Skeletal muscle satellite cell (primary cell): ENCODE data around the gene SMIM13.

Experiments
- H3K27me3 ChIP-seq: 2 replicates; pipeline ENCODE4 v1.7.0; 2013; ENCODE audit warnings: low read length; ENCODE audit not compliant: control insufficient read depth, insufficient read depth
- H3K36me3 ChIP-seq: 2 replicates; pipeline ENCODE4 v1.7.0; 2013; ENCODE audit warnings: mild to moderate bottlenecking, control low read depth, low read length; ENCODE audit not compliant: insufficient read depth
- H3K4me1 ChIP-seq: 2 replicates; pipeline ENCODE4 v1.7.0; 2013; ENCODE audit warnings: low read length; ENCODE audit not compliant: control insufficient read depth, insufficient read depth
- H3K4me2 ChIP-seq: 2 replicates; pipeline ENCODE4 v1.7.0; 2013; ENCODE audit warnings: mild to moderate bottlenecking, low read length
- H3K4me3 ChIP-seq: 2 replicates; pipeline ENCODE4 v1.7.0; 2013; ENCODE audit warnings: low read length
- H3K9ac ChIP-seq: 2 replicates; pipeline ENCODE4 v1.7.0; 2013; ENCODE audit warnings: mild to moderate bottlenecking, low read depth, low read length, moderate library complexity
- H3K9me3 ChIP-seq: replicated peaks from 2 replicates; pipeline ENCODE4 v1.7.0; 2013; ENCODE audit warnings: mild to moderate bottlenecking, control low read depth, low read length

The SMIM13 gene

GRCh38 chr6:11143394-11144371 is 50.0 kb downstream of the SMIM13 start:
- H3K4me2 ChIP-seq: no peak overlapping the region
- H3K4me1 ChIP-seq: peaks cover 18% of the 10 kb centered on the region
- no peaks in the 10 kb centered on the region for H3K36me3 ChIP-seq
- H3K9me3 ChIP-seq: no peaks in the 10 kb centered on the region
- H3K4me3 ChIP-seq: no peak overlapping the region
- no peaks in the 10 kb centered on the region for H3K27me3 ChIP-seq
- H3K9ac ChIP-seq: no peak overlapping the region

- Histone ChIP-seq H3K4me3 (no peak overlapping the region), H3K9me3 (no peaks in the 10 kb centered on the region), H3K27me3 (no peaks in the 10 kb centered on the region), H3K4me1 (peaks cover 14% of the 10 kb centered on the region), H3K4me2 (no peak overlapping the region), H3K36me3 (no peaks in the 10 kb centered on the region), H3K9ac (no peak overlapping the region)
These were observed 50.8 kb downstream of the SMIM13 start for GRCh38 chr6:11144393-11144851.

GRCh38 chr6:11146117-11146826 is 52.6 kb downstream of the SMIM13 start:
- Histone ChIP-seq H3K9ac (no peak overlapping the region), H3K36me3 (no peaks in the 10 kb centered on the region), H3K4me2 (no peak overlapping the region), H3K4me3 (no peak overlapping the region), H3K9me3 (no peaks in the 10 kb centered on the region), H3K4me1 (peaks cover 9% of the 10 kb centered on the region), H3K27me3 (no peaks in the 10 kb centered on the region)

- Histone ChIP-seq H3K9me3 (no peaks in the 10 kb centered on the region), H3K4me3 (no peak overlapping the region)
These were observed 55.9 kb downstream of the SMIM13 start for GRCh38 chr6:11149551-11149950.

GRCh38 chr6:11151488-11151887 is 57.9 kb downstream of the SMIM13 start:
- Histone ChIP-seq H3K9me3 (no peaks in the 10 kb centered on the region), H3K27me3 (no peaks in the 10 kb centered on the region), H3K36me3 (no peaks in the 10 kb centered on the region), H3K4me2 (no peak overlapping the region), H3K4me3 (no peak overlapping the region), H3K9ac (no peak overlapping the region), H3K4me1 (no peaks in the 10 kb centered on the region)

More at GRCh38 chr6:11149551-11149950, 55.9 kb downstream of the SMIM13 start:
- Histone ChIP-seq H3K27me3 (no peaks in the 10 kb centered on the region), H3K9ac (no peak overlapping the region), H3K4me1 (no peaks in the 10 kb centered on the region), H3K4me2 (no peak overlapping the region), H3K36me3 (no peaks in the 10 kb centered on the region)

- no peaks in the 10 kb centered on the region for H3K4me1 ChIP-seq
- H3K4me3 ChIP-seq: no peak overlapping the region
- no peak overlapping the region for H3K4me2 ChIP-seq
- no peaks in the 10 kb centered on the region for H3K9me3 ChIP-seq
- H3K9ac ChIP-seq: no peak overlapping the region
- no peaks in the 10 kb centered on the region for H3K36me3 ChIP-seq
- no peaks in the 10 kb centered on the region for H3K27me3 ChIP-seq
These were observed 58.9 kb downstream of the SMIM13 start for GRCh38 chr6:11152581-11152980.

GRCh38 chr6:11153447-11153846 is 59.8 kb downstream of the SMIM13 start:
- no peaks in the 10 kb centered on the region for H3K4me1 ChIP-seq
- H3K27me3 ChIP-seq: no peaks in the 10 kb centered on the region
- no peaks in the 10 kb centered on the region for H3K36me3 ChIP-seq
- no peaks in the 10 kb centered on the region for H3K9me3 ChIP-seq
- no peak overlapping the region for H3K9ac ChIP-seq
- no peak overlapping the region for H3K4me2 ChIP-seq
- no peak overlapping the region for H3K4me3 ChIP-seq

GRCh38 chr6:11155589-11155988 is 62.0 kb downstream of the SMIM13 start:
- H3K4me3 ChIP-seq: no peak overlapping the region

GRCh38 chr6:11160199-11160598 is 66.6 kb downstream of the SMIM13 start:
- Histone ChIP-seq H3K36me3 (no peaks in the 10 kb centered on the region), H3K4me2 (no peak overlapping the region), H3K9ac (no peak overlapping the region), H3K4me1 (peaks cover 16% of the 10 kb centered on the region), H3K27me3 (no peaks in the 10 kb centered on the region), H3K9me3 (peaks cover 8% of the 10 kb centered on the region), H3K4me3 (no peak overlapping the region)

More at GRCh38 chr6:11155589-11155988, 62.0 kb downstream of the SMIM13 start:
- Histone ChIP-seq H3K4me2 (no peak overlapping the region), H3K36me3 (no peaks in the 10 kb centered on the region), H3K27me3 (no peaks in the 10 kb centered on the region), H3K9me3 (peaks cover 8% of the 10 kb centered on the region), H3K4me1 (peaks cover 2% of the 10 kb centered on the region), H3K9ac (no peak overlapping the region)

- Histone ChIP-seq H3K9me3 (peaks cover 8% of the 10 kb centered on the region), H3K4me2 (peak overlapping the region; percentile 58), H3K9ac (no peak overlapping the region), H3K36me3 (no peaks in the 10 kb centered on the region), H3K4me1 (peaks cover 16% of the 10 kb centered on the region), H3K4me3 (no peak overlapping the region), H3K27me3 (no peaks in the 10 kb centered on the region)
These were observed 67.7 kb downstream of the SMIM13 start for GRCh38 chr6:11161031-11161956.

GRCh38 chr6:11162262-11162661 is 68.6 kb downstream of the SMIM13 start:
- H3K9ac ChIP-seq: no peak overlapping the region
- no peak overlapping the region for H3K4me3 ChIP-seq
- no peaks in the 10 kb centered on the region for H3K27me3 ChIP-seq
- no peak overlapping the region for H3K4me2 ChIP-seq
- H3K36me3 ChIP-seq: no peaks in the 10 kb centered on the region
- H3K9me3 ChIP-seq: peaks cover 8% of the 10 kb centered on the region
- H3K4me1 ChIP-seq: peaks cover 16% of the 10 kb centered on the region
